DND-41 (cell line): ENCODE results near the gene E2F4.

Source experiments
- CTCF ChIP-seq: IDR thresholded peaks from 2 replicates; pipeline ENCODE4 v1.5.1; 2012; ENCODE audit warnings: borderline replicate concordance, low read length, moderate library complexity, mild to moderate bottlenecking; ENCODE audit not compliant: poor library complexity, severe bottlenecking; ENCODE audit errors: extremely low read depth
- EZH2 ChIP-seq: IDR thresholded peaks from 3 replicates; pipeline ENCODE4 v1.6.1; 2012; ENCODE audit warnings: borderline replicate concordance, low read depth, mild to moderate bottlenecking, moderate library complexity, low read length, inconsistent platforms; ENCODE audit not compliant: severe bottlenecking

DNA sequence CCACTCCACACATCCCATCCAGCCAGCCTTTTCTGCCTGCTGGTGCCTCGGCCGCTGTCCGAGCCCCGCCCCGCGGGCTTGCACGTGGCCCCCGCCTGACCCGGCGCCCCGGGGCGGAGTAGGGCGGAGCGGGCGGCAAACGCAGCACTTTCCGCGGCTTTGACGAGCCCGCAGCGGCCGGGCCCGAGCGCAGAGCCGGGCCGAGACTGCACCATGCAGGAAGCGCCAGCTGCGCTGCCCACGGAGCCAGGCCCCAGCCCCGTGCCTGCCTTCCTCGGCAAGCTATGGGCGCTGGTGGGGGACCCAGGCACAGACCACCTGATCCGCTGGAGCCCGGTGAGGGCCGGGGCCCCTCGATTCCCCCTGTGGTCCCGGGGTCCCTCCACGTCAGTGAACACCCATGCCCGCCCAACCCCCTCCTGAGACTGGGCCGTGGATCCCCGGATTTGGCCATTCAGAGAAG lies 27.3 kb upstream of the E2F4 start, which contains the start of gene HSF4:
- TF ChIP-seq CTCF (no peak), EZH2 (no peak)
